ENCODE data around the gene HDAC4. TPM values are rescaled to one million over a fixed set of nuclear protein-coding genes. Genes with fewer than 3 reads are reported as not detected.

The HDAC4 gene
- total RNA-seq, 4 donors from 2014 or later: 30.2 to 103 (median 51.7) TPM

- no peak for TF ChIP-seq CTCF (IDR thresholded peaks at IDR 0.05)
- DNase-seq (ENCODE audit: low spot score) (no peak), ATAC-seq (ENCODE audit: low FRiP score) (peak; percentile 52)
Observed at GRCh38 chr2:239143858-239144712, 256.7 kb downstream of the HDAC4 start.

- ATAC-seq (ENCODE audit: low FRiP score) (no peak), DNase-seq (ENCODE audit: low spot score) (no peak)
- no peak for TF ChIP-seq CTCF (IDR thresholded peaks at IDR 0.05)
Observed at GRCh38 chr2:239142806-239143205, 258.0 kb downstream of the HDAC4 start.

- ATAC-seq (ENCODE audit: low FRiP score) (no peak), DNase-seq (ENCODE audit: low spot score) (no peak)
- no peak for TF ChIP-seq CTCF (IDR thresholded peaks at IDR 0.05)
Observed at GRCh38 chr2:239142296-239142695, 258.5 kb downstream of the HDAC4 start.

- no peak for DNase-seq (ENCODE audit: low spot score)
- no peak for ATAC-seq (ENCODE audit: low FRiP score)
- TF ChIP-seq CTCF (IDR thresholded peaks at IDR 0.05): no peak
Observed at GRCh38 chr2:239141021-239141760, 259.6 kb downstream of the HDAC4 start.

- TF ChIP-seq CTCF (IDR thresholded peaks at IDR 0.05): no peak
- ATAC-seq (ENCODE audit: low FRiP score): no peak
- no peak for DNase-seq (ENCODE audit: low spot score)
Observed at GRCh38 chr2:239140346-239141020, 260.3 kb downstream of the HDAC4 start.

- DNase-seq (ENCODE audit: low spot score) (no peak), ATAC-seq (ENCODE audit: low FRiP score) (no peak)
- TF ChIP-seq CTCF (IDR thresholded peaks at IDR 0.05): no peak
Observed at GRCh38 chr2:239139566-239139965, 261.3 kb downstream of the HDAC4 start.
